H1 (cell line): ENCODE results near the gene IL18BP. TPM values are rescaled to one million over a fixed set of nuclear protein-coding genes. Genes with fewer than 3 reads are reported as not detected.

Experiments used
- CTCF ChIA-PET: fragments of 300-600 bp; sonication (Branson Sonifier 250); formaldehyde crosslinking; loops from one replicate; lab custom pipeline; 2021; ENCODE audit not compliant: partially characterized antibody; lab: Charles Lee
- POLR2A ChIA-PET: fragments of 300-600 bp; sonication (Branson Sonifier 250); formaldehyde crosslinking; loops from one replicate; lab custom pipeline; 2021; ENCODE audit warnings: inconsistent platforms; ENCODE audit not compliant: partially characterized antibody; lab: Charles Lee
- DNase-seq, 2 experiments: peaks; one replicate each; pipeline versions ENCODE4 v3.0.0 to v3.0.0-alpha.2; 2010 to 2022; ENCODE audit warnings: low spot score in 2 of 2, low read depth in 1 of 2, mixed read lengths in 1 of 2
- FAIRE-seq: peaks from 2 replicates; lab custom pipeline; 2011; peaks lifted over from hg19 to GRCh38; lab: Jason Lieb, UNC
- H2AFZ ChIP-seq: 2 replicates; pipeline ENCODE4 v1.8.1; 2012; ENCODE audit warnings: low read length, inconsistent platforms
- H2AK5ac ChIP-seq: 2 replicates; pipeline ENCODE4 v1.6.1; 2013; ENCODE audit warnings: low read depth, low read length
- H2BK120ac ChIP-seq: replicated peaks from 2 replicates; pipeline ENCODE3; 2013; ENCODE audit warnings: low read depth, low read length, inconsistent platforms
- H2BK12ac ChIP-seq: 2 replicates; pipeline ENCODE4 v1.6.1; 2013; ENCODE audit warnings: low read depth, low read length
- H2BK15ac ChIP-seq: 2 replicates; pipeline ENCODE4 v1.6.1; 2013; ENCODE audit warnings: low read length
- H2BK20ac ChIP-seq: 2 replicates; pipeline ENCODE4 v1.6.1; 2013; ENCODE audit warnings: low read length
- H2BK5ac ChIP-seq: 2 replicates; pipeline ENCODE4 v1.6.1; 2013; ENCODE audit warnings: low read depth, low read length
- H3K14ac ChIP-seq: 2 replicates; pipeline ENCODE4 v1.6.1; 2013; ENCODE audit warnings: inconsistent platforms; ENCODE audit not compliant: insufficient read length
- H3K18ac ChIP-seq: 2 replicates; pipeline ENCODE4 v1.6.1; 2013; ENCODE audit warnings: low read length; ENCODE audit errors: extremely low read depth
- H3K23ac ChIP-seq: 2 replicates; pipeline ENCODE4 v1.6.1; 2013; ENCODE audit warnings: inconsistent platforms; ENCODE audit not compliant: insufficient read length
- H3K23me2 ChIP-seq: 2 replicates; pipeline ENCODE4 v1.6.1; 2013; ENCODE audit warnings: low read depth, low read length
- H3K27ac ChIP-seq: 2 replicates; pipeline ENCODE4 v1.6.1; 2011; ENCODE audit warnings: low read depth, low read length, inconsistent platforms
- H3K27me3 ChIP-seq, 4 experiments: replicated peaks in 1 of 4; 1 replicate in 1 of 4; 2 replicates in 3 of 4; pipeline versions ENCODE4 v1.6.1 to v1.8.1; 2011 to 2013; ENCODE audit warnings: low read length in 3 of 4, mild to moderate bottlenecking in 3 of 4, inconsistent platforms in 2 of 4, mixed read lengths in 2 of 4, moderate library complexity in 1 of 4; ENCODE audit not compliant: control insufficient read depth in 3 of 4, insufficient read depth in 3 of 4; ENCODE audit errors: extremely low read depth in 1 of 4
- H3K36me3 ChIP-seq, 4 experiments: 2 replicates each; pipeline versions ENCODE4 v1.6.1 to v1.8.1; 2011 to 2013; ENCODE audit warnings: mild to moderate bottlenecking in 4 of 4, low read length in 3 of 4, moderate library complexity in 2 of 4, control low read depth in 1 of 4, inconsistent platforms in 1 of 4; ENCODE audit not compliant: insufficient read depth in 4 of 4, control insufficient read depth in 2 of 4
- H3K4ac ChIP-seq: replicated peaks from 2 replicates; pipeline ENCODE3; 2013; ENCODE audit warnings: low read length, low read depth, mixed read lengths, inconsistent platforms; ENCODE audit not compliant: insufficient read length
- H3K4me1 ChIP-seq, 4 experiments: replicated peaks in 1 of 4; 1 replicate in 1 of 4; 2 replicates in 3 of 4; pipeline versions ENCODE4 v1.6.1 to v1.8.1; 2011 to 2013; ENCODE audit warnings: low read length in 3 of 4, inconsistent platforms in 2 of 4, mixed read lengths in 1 of 4; ENCODE audit not compliant: insufficient read depth in 4 of 4, control insufficient read depth in 3 of 4
- H3K4me2 ChIP-seq, 2 experiments: 2 replicates each; pipeline versions ENCODE4 v1.6.1 to v1.8.1; 2011 to 2013; ENCODE audit warnings: low read depth in 2 of 2, low read length in 2 of 2, control low read depth in 1 of 2, inconsistent platforms in 1 of 2, mild to moderate bottlenecking in 1 of 2; ENCODE audit not compliant: insufficient read depth in 1 of 2
- H3K4me3 ChIP-seq, 4 experiments: fragments of 200-600, 300-600 bp in 1 of 4; sonication (generic), shearing (Covaris generic), sonication (Bioruptor Twin) in 1 of 4; 2 replicates each; pipeline versions ENCODE4 v1.5.1 to v1.8.1; 2011 to 2016; ENCODE audit warnings: low read length in 4 of 4, low read depth in 3 of 4, control low read depth in 2 of 4, inconsistent platforms in 2 of 4, mild to moderate bottlenecking in 2 of 4, mixed read lengths in 1 of 4, moderate library complexity in 1 of 4; ENCODE audit not compliant: insufficient read depth in 2 of 4; ENCODE audit errors: extremely low read depth in 1 of 4
- H3K56ac ChIP-seq: replicated peaks from 2 replicates; pipeline ENCODE3; 2013; ENCODE audit warnings: low read depth, mild to moderate bottlenecking, mixed read lengths, low read length, inconsistent platforms; ENCODE audit not compliant: insufficient read length
- H3K79me1 ChIP-seq: 2 replicates; pipeline ENCODE4 v1.6.1; 2013; ENCODE audit warnings: low read depth, low read length, control low read depth
- H3K79me2 ChIP-seq, 2 experiments: 2 replicates each; pipeline versions ENCODE4 v1.6.1 to v1.8.1; 2012 to 2013; ENCODE audit warnings: low read length in 2 of 2, mild to moderate bottlenecking in 2 of 2, inconsistent platforms in 1 of 2; ENCODE audit not compliant: insufficient read depth in 2 of 2, control insufficient read depth in 1 of 2
- H3K9ac ChIP-seq, 4 experiments: replicated peaks in 1 of 4; 1 replicate in 1 of 4; 2 replicates in 3 of 4; pipeline versions ENCODE4 v1.6.1 to v1.8.1; 2011 to 2013; ENCODE audit warnings: low read depth in 3 of 4, low read length in 3 of 4, control low read depth in 2 of 4, mild to moderate bottlenecking in 2 of 4, moderate library complexity in 2 of 4, inconsistent platforms in 1 of 4; ENCODE audit errors: extremely low read depth in 1 of 4
- H3K9me3 ChIP-seq, 2 experiments: 2 replicates each; pipeline versions ENCODE4 v1.6.1 to v1.8.1; 2012 to 2013; ENCODE audit warnings: mild to moderate bottlenecking in 2 of 2, moderate library complexity in 2 of 2, control low read depth in 1 of 2, inconsistent platforms in 1 of 2, low read depth in 1 of 2, low read length in 1 of 2, mixed read lengths in 1 of 2; ENCODE audit not compliant: insufficient read depth in 2 of 2
- H4K20me1 ChIP-seq, 2 experiments: replicated peaks in 1 of 2; 2 replicates each; pipeline versions ENCODE3 to v1.8.1; 2011 to 2013; ENCODE audit warnings: inconsistent platforms in 2 of 2, low read length in 2 of 2, mild to moderate bottlenecking in 1 of 2; ENCODE audit not compliant: insufficient read depth in 2 of 2, control insufficient read depth in 1 of 2
- H4K5ac ChIP-seq: 2 replicates; pipeline ENCODE4 v1.6.1; 2013; ENCODE audit warnings: low read length, low read depth, mixed read lengths, inconsistent platforms; ENCODE audit not compliant: insufficient read length
- H4K8ac ChIP-seq: 2 replicates; pipeline ENCODE4 v1.8.0; 2013; ENCODE audit warnings: mild to moderate bottlenecking, moderate library complexity, low read length, inconsistent platforms; ENCODE audit not compliant: insufficient read depth; ENCODE audit errors: extremely low read depth
- H4K91ac ChIP-seq: replicated peaks from 2 replicates; pipeline ENCODE3; 2013; ENCODE audit warnings: low read length, mixed read lengths, inconsistent platforms; ENCODE audit not compliant: insufficient read length
- HDAC6 ChIP-seq: IDR thresholded peaks from one replicate; pipeline ENCODE4 v1.7.1; 2012; ENCODE audit warnings: low read depth, mild to moderate bottlenecking, inconsistent platforms, low read length, moderate library complexity
- RAD21 ChIP-seq, 2 experiments: IDR thresholded peaks in 1 of 2; conservative IDR thresholded peaks in 1 of 2; 2 replicates each; pipeline ENCODE4 v1.6.1; 2011; ENCODE audit warnings: low read depth in 2 of 2, low read length in 2 of 2, improper control_type of control experiment in 1 of 2, inconsistent platforms in 1 of 2, mild to moderate bottlenecking in 1 of 2, moderate library complexity in 1 of 2
- TEAD4 ChIP-seq: IDR thresholded peaks from 2 replicates; pipeline ENCODE4 v1.6.1; 2012; ENCODE audit warnings: low read depth, low read length, inconsistent platforms, mixed read lengths
- WGBS, 2 experiments: shearing (Covaris generic) in 1 of 2; methylation state at CpG; one replicate each; pipeline versions ENCODE4 v1.1.6 to v1.1.7; 2013 to 2015; ENCODE audit warnings: low lambda C conversion rate in 2 of 2, mixed read lengths in 2 of 2, inconsistent platforms in 1 of 2, low coverage in 1 of 2, missing lambda C conversion rate in 1 of 2; ENCODE audit not compliant: insufficient replicate concordance in 2 of 2, insufficient coverage in 1 of 2, insufficient read length in 1 of 2; ENCODE audit errors: extremely low coverage in 1 of 2, missing lambda C conversion rate in 1 of 2; 5-methylcytosine and 5-hydroxymethylcytosine counted together
- polyA plus RNA-seq, 7 experiments: library from polyadenylated mRNA; depleted of rRNA in 3 of 7; stranded (reverse) in 5 of 7; unstranded in 2 of 7; fragments of >200 nt in 5 of 7; fragments of 200-250 nt in 2 of 7; gene quantifications; 1 replicate in 5 of 7; 2 replicates in 1 of 7; 4 replicates in 1 of 7; pipeline versions ENCODE4 v1.2.1 to v1.2.3, GENCODE V29; 2011 to 2013; ENCODE audit warnings: missing spikeins in 2 of 7, mixed read lengths in 2 of 7
- total RNA-seq: library from RNA; stranded (reverse); fragmentation: NEBNext Ultra II Directional; extraction: Animal tissue kit (Norgen Biotek cat#: 25700); gene quantifications from 2 replicates; pipeline ENCODE4 v1.2.1, GENCODE V29; 2021

Gene IL18BP
- total and polyA plus RNA-seq, 2 of the 8 experiments (the other 6 are each of a cell fraction or from before 2014, with no cell fraction given): 9.8 to 17.0 TPM

- Histone ChIP-seq H3K27me3 (no peaks in the 10 kb centered on the region), H2AFZ (no peak overlapping the region), H4K8ac (no peak overlapping the region), H3K4me2 (no peak overlapping the region), H2BK120ac (no peak overlapping the region), H3K14ac (no peak overlapping the region), H2BK20ac (no peak overlapping the region), H3K27ac (no peak overlapping the region), H3K36me3 (peaks cover 7 to 24% (median 14%) of the 10 kb centered on the region in 4 experiments), H3K23me2 (no peaks in the 10 kb centered on the region), H2BK5ac (no peak overlapping the region), H3K4me1 (no peaks in the 10 kb centered on the region), H2BK15ac (no peak overlapping the region), H3K9me3 (no peaks in the 10 kb centered on the region), H3K4me3 (no peak overlapping the region), H4K5ac (no peak overlapping the region), H3K79me1 (no peaks in the 10 kb centered on the region), H4K91ac (no peak overlapping the region), H3K9ac (no peak overlapping the region), H3K18ac (no peak overlapping the region), H3K23ac (no peak overlapping the region), H3K4ac (no peak overlapping the region), H3K79me2 (no peaks in the 10 kb centered on the region), H2BK12ac (no peak overlapping the region), H3K56ac (no peak overlapping the region), H4K20me1 (peaks cover 0 to 3% of the 10 kb centered on the region in 2 experiments), H2AK5ac (no peak overlapping the region)
- WGBS, 2 experiments: 86% methylated on average over 2 of the region's 2 CpGs; no CpG with 5 or more reads in 1 of the 2 experiments
- POLR2A ChIA-PET: interaction anchor here (1.4 kb wide), 1 partner anchor 8 kb away, joined by 3 read pairs; no protein-coding TSS in a partner anchor
- CTCF ChIA-PET: interaction anchor here (1.0 to 5.4 kb wide), 4 partner anchors 8 to 29 kb away, joined by 3 to 54 read pairs (median 3); no protein-coding TSS in a partner anchor
- FAIRE-seq: no peak
- TF ChIP-seq TEAD4: no peak
- TF ChIP-seq RAD21 (IDR thresholded peaks at IDR 0.05 in 1 of 2, conservative IDR thresholded peaks at IDR 0.05 in 1 of 2; ENCODE audit: low read depth in 2 of 2, low read length in 2 of 2): no peak
- TF ChIP-seq HDAC6: no peak
- no peak for DNase-seq
Observed at GRCh38 chr11:71986131-71986530, 12.6 kb upstream of the IL18BP start.
